ENCODE data around the gene GADD45B.

GADD45B gene

DNA sequence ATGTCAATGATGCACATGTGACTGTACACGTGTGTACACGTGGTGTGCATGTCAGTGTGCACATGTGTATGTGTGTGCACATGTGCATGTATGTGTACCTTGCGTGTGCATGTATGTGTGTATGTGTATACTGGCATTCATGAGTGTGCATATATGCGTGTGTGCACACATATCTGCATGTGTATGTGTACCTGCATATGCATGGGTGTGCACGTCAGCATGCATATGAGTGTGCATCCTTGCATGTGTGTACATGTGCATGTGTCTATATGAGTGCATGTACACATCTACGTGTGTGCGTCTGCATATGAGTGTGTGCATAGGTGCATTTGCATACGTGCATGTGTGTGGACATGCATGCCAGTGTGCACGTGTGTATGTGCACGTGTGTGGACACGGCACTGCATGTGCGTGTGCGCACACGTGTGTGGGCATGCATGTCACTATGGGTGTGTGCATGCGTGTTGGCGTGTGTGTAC, 48.5 kb downstream of the GADD45B start:
- Mint-ChIP-seq H3K4me3 (no peak overlapping the region), H3K4me1 (ENCODE audit: low read depth) (no peaks in the 10 kb centered on the region), H3K36me3 (no peaks in the 10 kb centered on the region), H3K27me3 (no peaks in the 10 kb centered on the region), H3K9me3 (ENCODE audit: low read depth) (no peaks in the 10 kb centered on the region), H3K27ac (no peak overlapping the region)

DNA sequence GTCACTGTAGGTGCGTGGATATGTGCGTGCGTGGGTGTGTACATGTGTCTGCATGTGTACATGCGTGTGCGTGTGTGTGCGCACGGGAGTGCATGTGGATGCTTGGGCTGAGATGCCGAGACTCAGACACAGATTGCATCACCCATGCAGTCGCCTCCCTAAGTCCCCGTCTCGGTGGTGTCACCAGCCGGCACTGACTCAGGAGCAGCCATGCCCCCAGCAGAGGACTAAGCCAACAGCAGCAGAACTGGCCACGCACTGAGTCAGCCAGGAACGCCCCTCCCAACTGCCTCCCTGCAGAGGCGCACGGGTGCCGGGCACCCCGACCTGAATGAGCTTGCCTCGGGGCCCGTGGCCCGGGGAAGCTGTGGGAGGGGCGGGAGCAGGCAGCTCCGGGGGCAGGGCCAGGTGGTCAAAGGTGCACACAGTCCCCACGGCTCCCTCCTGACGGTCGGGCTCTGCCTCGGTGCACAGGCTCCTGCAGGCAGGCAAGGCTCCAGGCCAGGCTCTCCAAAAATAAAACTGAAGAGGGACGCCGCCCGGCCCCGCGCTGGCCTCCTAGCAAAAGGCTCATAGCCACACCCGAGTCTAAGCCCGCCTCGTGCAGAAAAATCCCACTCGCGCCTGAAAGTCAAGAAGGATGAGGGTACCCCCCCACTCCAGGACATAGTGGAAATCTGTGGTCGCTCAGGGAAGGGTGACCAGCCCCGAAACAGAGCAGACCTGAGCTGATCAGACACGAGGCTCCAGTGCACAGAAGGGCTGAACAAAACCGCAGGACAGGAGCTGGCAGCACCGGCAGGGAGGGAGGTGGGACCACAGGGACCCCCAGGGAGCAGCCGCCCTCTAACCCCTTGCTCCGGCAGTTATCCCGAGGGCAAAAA, 49.2 kb downstream of the GADD45B start:
- H3K4me1 Mint-ChIP-seq (ENCODE audit: low read depth), result no peaks in the 10 kb centered on the region
- no peaks in the 10 kb centered on the region for H3K36me3 Mint-ChIP-seq
- no peak overlapping the region for H3K27ac Mint-ChIP-seq
- no peaks in the 10 kb centered on the region for H3K9me3 Mint-ChIP-seq (ENCODE audit: low read depth)
- H3K27me3 Mint-ChIP-seq, result no peaks in the 10 kb centered on the region
- H3K4me3 Mint-ChIP-seq, result no peak overlapping the region

DNA sequence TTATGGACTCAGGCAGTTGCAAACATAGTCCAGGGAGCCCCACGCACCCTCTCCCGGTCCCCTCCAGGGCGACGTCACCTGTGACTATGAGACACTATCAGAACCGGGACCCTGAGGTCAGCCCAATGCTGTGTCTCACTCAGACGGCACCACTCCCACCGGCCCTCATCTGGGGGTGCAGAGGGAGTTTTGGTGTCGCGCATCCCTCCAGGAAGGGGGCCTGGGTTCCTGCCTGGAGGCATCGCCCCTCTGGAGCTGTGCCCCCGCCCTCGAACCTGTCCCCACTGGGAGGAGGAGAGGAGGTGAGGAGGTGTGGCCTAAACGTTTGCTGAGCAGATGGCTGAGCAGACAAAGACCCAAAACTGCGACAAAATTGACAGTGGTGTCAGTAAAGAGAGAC, 51.2 kb downstream of the GADD45B start:
- H3K36me3 Mint-ChIP-seq, result peaks cover 1% of the 10 kb centered on the region
- H3K9me3 Mint-ChIP-seq (ENCODE audit: low read depth), result no peaks in the 10 kb centered on the region
- no peaks in the 10 kb centered on the region for H3K27me3 Mint-ChIP-seq
- peaks cover under 1% of the 10 kb centered on the region for H3K4me1 Mint-ChIP-seq (ENCODE audit: low read depth)
- no peak overlapping the region for H3K4me3 Mint-ChIP-seq
- H3K27ac Mint-ChIP-seq, result no peak overlapping the region

DNA sequence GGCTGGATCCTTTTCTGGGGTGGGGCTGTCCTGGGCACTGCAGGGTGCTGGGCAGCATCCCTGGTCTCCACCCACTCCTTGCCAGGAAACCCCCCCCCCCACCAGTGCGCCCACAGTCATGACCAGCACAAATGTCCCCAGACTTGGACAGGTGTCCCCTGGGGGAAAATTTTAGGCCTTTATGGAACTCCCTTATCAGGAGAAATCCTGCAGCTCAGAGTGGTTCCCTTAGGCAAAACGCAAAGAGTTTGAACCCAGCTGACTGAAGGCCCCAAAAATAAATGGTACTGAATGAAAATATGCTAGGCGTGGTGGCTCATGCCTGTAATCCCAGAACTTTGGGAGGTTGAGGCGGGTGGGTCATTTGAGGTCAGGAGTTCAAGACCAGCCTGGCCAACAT, 51.8 kb downstream of the GADD45B start:
- Mint-ChIP-seq H3K27ac (no peak overlapping the region), H3K4me1 (ENCODE audit: low read depth) (peaks cover 6% of the 10 kb centered on the region), H3K4me3 (no peak overlapping the region), H3K36me3 (peaks cover 4% of the 10 kb centered on the region), H3K9me3 (ENCODE audit: low read depth) (no peaks in the 10 kb centered on the region), H3K27me3 (no peaks in the 10 kb centered on the region)

Measured in activated naive CD8-positive, alpha-beta T cell (primary cell).